Anterior cingulate cortex (tissue), 58 donors: ENCODE results near the gene GIMAP2.
"Not testable (repeated sequence)": the region's sequence is repeated elsewhere in the genome, so short reads cannot be mapped to it uniquely, and the experiment has no call there.

ENCODE experiments used
- DNase-seq, 58 donors: peaks; one replicate each; lab custom pipeline; 2025; lab: John Stamatoyannopoulos, UW

The GIMAP2 gene

DNA sequence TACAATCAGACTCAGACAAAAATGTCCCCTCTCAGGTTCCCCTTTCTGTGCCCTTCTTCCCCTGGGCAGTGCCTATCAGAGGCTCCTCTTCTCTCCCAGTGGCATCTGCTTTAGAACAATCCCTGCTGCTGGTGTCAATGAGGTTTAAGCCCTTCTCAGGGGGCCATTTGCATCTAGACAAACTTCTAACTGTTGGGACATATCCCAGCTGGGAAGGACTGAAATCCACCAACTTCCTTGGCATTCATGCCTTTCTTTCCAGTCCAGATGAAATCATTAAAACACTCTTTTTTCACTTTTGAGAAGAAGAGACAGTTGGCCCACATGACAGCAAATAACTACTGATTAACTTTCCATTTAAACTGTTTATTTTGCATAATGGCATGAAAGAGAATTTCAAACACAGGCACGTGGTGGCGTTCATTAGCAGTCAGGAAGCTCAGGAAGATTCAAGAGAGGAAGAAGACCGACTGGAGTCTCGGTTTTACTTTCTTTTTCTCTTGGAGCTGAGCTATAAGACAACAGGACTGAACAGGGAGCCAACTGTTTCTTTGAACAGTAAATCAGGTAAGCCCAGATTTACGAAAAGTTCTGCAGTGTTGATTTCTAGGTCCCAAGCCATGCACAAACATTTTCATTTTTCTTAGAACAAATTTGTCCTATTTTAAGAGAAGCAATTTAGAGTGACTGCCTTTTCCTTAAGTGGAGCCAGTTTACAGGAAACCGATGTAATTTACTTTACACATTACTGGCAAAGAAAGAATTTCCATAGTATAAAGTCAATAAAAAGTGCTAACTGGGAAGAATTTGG, at the start of gene GIMAP2:
Gene GIMAP2, plus strand, starts transcription at position 488 of the 811 bp plus-strand sequence. CDS start 1,354 bp downstream, outside the sequence.
- DNase-seq: peak in 2 of 58 donors; percentile 2 to 16

DNA sequence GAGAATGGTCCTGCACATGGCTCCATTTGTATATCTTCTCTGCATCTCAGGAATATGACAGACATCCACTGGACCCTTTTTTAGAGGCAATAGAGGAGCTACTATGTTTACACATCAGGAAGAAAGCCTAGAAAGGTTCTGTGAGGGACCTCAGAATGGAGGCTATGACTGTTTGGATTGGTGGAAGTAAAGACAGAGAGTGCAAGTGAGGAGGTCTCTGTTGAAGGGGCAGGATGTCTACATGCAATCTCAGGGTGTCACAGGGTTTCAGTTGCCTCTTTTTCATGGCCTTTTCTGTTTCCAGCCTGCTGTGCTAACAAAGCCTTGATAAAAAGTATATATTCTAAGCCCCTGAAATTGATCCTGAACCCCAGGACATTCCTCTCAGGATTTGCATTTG, 43.7 kb upstream of the GIMAP2 start:
- DNase-seq: no peak

DNA sequence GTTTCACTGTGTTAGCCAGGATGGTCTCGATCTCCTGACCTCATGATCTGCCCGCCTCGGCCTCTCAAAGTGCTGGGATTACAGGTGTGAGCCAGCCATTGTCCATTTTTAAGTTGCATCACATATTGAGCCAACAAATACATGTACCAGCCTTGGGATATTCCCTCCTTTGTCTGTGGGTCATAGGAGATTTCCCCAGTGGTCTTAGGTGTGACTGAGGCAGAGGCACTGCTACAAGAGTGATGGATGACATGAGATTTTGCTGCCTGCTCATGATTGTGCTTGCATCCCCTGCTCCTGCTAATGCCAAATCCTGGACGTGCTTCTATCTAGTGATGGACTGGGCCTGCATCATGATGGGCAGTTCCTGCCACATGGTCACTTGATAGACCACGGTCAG, 42.6 kb upstream of the GIMAP2 start:
- no peak for DNase-seq

DNA sequence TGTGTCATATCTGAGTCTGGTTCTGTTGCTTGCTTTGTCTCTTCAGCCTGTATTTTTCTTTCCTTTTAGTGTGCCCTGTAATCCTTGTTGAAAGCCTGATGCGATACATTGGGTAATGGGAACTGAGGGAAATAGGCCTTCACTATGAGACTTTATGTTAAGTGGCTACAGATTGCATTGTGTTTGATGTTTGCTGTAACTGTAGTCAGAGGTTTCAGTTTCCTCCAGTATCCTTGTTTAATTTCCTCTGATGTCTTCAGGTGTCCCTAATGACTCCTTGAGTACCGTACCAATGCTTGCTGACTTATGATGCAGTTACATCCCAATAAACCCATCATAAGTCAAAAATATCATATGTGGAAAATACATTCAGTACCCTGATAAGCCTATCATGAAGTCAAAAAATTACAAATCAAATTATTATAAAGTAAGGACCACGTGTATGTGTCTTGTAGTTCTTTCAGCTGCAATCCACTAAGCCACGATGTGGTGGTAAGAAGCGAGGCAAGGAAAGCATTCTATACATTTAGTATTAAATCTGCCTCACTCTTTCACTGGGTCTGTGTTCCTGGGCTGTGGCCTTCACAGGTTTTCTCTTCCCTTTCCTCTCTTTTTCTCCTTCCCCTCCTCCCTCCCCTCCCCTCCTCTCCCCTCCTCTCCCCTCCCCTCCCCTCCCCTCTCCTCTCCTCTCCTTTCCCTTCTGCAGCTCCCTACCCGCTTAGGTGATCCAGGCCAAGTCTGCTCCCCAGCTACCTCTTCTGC, 40.1 kb upstream of the GIMAP2 start:
- no peak for DNase-seq

DNA sequence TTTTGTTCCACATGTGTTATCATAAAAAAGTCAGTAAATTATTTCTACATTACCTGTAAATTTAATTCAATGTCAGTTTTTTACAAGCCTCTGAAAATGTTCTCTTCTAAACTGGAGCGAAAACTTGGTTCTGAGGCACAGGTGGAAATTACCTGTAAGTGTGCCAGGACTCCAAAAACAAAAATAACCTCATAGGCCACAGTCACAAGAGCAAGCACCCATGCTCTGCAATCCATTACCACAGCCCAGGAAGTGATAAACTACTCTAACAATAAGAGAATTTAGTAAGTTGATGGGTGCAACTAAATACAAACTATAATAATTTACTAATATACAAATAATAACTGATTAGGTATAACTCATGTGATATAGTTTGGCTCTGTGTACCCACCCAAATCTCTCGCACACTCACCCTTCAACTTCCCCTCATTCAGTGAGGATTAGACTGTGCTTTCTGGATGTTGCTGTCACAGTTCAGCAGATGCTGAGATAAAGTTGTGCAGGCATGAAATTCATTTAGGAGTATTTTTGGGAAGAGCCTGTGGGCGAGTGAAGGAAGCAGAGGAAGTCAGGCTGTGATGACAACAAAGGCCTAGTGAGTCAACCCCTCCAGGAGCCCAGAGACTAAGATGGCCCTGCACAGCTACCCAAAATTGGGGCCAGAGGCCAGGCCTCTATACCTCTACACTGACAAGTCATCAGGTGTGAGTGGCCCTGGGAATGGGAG, 37.0 kb upstream of the GIMAP2 start:
- DNase-seq: peak in 1 of 58 donors; percentile 8

DNA sequence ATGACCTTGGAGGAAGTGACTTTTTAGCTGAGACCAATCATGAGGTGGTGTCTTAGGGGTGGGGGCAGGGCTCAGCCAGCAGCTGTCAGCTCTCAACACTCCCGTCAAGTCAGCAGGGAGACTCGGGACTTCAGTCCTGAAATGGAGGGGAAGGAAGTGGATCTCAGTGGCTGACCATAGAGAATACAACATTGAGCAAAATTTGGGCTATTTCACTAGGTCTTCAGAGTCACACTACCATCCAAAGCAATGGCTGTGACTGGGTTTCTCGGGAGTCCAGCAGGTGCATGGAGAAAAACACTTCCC, 36.5 kb upstream of the GIMAP2 start:
- DNase-seq: no peak

DNA sequence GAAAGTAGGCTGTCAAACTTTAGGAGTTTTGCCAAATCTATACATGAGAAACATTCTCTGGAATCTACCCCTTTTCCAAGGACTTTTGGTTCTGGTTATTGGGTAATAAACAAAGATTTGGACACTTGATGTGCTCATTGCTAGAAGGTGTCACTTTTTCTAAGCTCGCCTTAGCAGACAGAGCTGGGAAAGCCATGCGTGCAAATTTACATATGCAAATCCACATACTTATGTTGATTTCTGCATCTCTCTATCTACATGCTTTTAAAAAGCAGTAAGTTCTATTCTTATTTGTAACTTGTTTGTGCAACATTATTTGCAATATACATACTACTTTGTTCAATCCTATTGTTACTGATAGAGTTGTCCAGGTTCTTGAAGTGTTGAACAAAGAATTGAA, 30.8 kb upstream of the GIMAP2 start:
- DNase-seq: no peak

DNA sequence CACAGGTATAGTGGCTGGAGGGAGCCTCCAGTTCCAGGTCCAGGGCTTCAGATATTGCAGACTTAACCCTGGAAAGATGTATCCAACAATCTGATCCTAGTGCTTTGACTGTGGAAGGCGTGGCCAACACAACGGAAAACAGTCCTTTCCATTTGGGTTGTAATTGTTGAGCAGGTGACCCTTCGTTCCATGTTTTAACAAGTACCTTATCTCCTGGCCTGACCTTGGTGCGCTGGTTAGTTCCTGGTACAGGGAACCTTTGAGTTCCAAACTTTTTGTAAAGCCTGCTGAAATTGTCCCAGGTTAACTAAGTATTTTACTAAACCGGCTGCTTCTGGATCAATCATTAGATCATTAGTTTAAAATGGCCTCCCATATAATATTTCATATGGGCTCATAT, 29.5 kb upstream of the GIMAP2 start:
- DNase-seq: no peak

DNA sequence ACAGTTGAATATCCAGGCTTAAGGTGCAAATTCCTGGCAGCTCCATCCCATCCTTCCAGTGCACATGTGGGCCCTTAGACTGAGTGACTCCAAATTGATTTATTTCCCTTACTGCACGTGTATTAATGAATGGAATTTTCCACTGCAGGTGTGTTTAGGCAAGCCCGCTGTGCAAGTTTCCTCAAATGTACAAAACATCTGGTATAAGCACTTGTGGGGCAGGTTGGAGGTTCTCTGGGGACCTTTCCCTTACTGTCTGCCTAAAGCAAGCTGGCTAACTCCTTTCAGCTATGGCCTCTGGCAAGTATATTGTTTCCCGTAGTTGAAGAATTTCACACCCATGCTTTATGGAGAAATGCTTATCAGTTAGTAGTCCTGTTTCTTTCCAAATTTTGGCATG, 28.0 kb upstream of the GIMAP2 start:
- no peak for DNase-seq

DNA sequence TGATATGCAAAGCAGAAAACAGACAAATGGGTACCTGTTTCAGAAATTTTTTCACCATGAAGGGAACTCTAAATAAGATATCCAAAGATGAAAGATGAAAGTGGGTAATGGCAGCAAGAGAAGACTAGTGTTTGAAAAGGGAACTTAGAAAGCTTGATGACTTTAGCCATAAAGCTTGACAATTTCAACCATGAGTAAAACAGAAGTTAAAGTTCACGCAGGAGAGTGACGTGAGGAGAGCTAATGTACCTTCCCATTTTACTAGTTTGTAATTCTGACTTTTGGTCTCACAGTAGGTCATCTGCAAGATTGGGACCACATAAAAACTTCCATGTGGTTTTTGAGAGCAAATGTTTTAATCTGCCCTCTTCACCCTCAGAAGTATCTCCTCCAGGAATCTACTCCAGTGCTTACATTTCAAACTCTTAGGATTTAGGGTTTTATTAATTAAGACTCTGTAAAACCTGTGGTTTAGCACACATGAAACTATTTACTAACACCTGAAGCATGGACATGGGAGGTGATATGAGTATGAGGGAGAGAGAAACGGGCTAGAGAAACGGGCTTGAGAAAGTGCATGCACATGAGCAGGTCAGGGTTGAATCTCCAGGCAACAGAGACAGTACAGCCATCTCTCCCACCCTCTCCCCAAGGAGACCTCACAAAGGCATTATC, 24.4 kb upstream of the GIMAP2 start:
- DNase-seq: no peak

DNA sequence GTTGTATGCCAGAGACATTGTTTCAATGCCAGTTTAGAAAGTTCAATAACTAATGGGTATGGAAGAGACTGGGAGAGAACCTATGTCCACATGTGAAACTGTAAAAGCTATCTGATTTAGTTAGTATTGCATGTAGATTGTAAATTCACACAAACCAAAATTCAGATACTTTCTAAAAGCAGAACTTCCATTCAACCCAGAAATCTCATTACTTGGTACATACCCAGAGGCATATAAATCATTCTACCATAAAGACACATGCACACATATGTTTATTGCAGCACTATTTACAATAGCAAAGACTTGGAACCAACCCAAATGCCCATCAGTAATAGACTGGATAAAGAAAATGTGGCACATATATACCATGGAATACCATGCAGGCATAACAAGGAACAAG, 22.7 kb upstream of the GIMAP2 start:
- DNase-seq: not testable (repeated sequence)

DNA sequence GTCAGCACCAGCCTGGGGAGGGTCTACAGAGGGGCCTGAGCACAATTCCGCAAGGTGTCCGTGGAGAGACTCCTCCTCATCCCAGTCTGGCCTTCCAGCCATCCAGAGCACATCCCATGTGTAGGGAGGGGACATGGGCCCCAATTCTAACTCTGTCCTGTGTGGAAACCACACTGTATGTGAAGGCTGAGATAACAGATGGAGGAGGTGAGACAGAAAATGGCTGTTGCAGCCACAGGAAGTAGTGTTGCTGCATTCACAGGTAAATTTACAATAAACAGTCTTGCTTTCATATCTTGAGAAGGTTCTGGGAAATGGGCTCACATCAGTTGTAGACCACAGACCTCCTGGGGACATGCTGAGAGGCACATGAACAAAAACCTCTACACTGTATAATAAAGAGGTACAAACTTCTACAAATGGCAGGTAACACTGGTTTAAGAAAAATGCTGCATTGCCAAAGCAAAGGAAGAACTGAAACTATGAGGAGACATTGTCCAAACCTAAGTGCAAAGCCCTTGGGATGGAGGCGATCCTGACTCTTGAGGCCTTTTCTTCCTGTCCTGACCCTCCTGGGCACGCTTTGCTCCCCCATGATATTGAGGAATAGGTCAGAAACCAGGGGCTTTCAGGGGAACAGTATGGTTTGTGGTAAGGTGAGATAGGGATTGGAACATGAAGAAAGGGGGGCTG, 21.6 kb upstream of the GIMAP2 start:
- DNase-seq: no peak

DNA sequence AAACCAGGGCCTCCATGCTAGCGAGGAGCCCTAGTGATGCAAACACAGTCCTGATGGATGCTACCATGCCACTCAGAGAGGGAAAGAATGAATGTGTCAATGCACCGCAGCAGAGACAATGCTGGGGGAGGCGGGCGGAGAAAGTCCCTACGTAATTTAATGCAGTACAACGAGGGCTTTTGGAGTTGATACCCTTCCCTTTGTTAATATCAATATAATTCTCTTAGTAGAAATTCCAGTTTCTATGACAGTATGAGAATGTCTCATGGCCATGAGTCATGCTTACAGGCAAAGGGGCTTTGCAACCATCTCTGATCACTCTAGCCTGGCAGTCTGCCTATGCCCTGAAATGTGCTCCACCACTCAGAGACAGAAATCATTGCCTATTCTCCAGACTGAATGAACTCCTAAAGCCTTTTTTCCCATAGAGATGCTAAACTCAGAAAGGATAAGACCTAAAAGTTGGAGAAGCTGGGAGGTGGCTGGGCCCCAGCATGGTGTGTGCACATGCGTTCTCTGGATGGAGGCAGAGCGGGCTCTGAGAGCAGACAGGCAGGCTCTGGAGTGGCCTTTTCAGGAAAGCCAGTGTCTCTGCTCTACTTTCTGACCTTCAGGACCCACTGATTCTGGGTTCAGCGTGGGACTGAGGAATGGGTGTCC, 20.3 kb upstream of the GIMAP2 start:
- DNase-seq: no peak

DNA sequence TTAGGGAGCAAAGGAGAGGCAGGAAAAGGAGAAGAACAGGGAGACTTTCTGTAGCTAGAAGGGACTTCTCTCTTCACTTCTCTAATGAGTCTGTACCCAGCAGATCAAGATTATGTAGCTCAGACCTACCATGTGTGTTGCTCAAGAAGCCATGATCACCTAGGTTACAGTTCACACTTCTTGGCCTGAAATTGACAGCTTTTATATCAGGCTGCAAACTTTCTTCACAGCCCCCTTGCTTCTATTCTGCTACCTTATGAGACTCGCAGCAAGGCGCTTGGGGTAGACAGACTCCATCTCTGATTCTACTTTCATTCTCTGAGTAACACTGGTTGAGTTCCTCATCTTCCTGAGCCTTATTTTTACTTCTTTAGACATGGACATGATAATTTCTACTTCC, 19.6 kb upstream of the GIMAP2 start:
- no peak for DNase-seq

DNA sequence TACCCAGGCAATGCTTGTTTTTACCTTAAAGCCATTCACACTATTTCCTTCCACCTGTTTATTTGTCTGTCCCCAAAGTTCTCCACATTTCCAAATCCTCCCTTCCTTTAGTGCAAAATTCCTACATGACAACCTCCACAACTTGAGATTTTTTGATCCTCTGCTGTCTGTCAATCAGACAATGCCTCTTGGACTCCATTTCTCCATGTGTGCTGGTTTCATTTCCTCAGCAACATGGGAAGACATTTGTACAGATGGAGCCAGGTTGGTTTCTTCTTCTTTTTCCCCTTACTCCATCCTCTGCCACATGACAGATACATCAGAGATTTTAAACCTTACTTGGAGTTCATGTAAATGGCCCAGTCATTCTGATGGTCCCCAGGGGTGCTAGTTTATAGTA, 19.1 kb upstream of the GIMAP2 start:
- DNase-seq: no peak

DNA sequence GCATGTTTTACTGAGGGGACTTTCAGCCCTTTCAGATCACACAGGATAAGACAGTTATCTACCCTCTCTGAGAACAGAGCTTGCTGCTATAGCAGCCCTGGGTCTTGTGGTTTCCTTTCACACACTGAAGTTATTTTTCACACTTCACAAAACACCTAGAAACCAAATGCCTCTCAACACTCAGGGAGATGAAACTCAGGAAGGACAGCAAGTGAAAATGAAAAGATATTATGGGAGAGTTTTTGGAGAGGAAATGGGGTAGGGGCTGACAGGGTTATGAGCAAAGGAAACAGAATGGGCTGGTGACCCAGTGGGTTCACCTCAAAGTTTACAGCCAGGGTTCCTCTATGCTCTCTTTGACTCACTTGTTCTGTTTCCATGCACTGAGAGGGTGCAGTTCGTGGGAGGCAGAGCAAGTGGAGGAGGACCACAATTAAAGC, 17.0 kb upstream of the GIMAP2 start:
- no peak for DNase-seq

DNA sequence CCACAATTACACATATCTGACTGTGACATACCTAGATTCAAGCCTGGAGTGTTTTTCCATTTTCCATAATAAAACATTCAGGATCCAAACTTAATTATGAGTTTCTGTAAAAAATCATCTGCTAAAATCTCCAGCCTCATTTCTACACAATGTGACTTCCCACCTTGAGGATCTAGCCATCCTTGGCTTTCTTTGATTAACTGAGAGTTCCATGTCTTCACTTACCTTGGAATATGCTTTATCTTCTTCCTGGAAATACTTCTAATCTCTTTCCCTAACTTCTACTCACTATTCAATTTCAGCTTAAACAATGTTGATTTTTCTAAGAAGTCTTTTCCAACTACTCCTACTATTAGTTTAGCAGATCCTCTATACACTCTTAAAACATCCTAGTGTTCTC, 16.5 kb upstream of the GIMAP2 start:
- no peak for DNase-seq

DNA sequence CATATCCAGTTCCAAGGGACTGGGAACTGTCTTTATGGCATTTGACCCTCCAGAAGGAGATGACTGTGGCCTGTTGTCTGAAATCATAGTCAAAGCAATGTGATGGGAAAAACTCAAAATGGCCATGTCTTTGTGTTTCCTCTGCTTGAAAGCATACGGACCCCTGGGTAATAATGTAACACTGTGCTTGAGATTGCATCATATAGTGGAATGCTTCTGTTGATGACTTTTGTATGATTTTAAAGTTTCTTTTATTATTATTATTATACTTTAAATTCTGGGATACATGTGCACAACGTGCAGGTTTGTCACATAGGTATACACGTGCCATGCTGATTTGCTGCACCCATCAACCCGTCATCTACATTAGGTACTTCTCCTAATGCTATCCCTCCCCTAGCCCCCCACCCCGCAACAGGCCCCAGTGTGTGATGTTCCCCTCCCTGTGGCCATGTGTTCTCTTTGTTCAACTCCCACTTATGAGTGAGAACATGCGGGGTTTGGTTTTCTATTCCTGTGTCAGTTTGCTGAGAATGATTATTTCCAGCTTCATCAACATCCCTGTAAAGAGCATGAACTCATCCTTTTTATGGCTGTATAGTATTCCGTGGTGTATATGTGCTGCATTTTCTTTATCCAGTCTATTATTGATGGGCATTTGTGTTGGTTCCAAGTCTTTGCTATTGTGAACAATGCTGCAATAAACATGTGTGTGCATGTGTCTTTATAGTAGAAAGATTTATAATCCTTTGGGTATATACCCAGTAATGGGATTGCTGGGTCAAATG, 13.5 kb upstream of the GIMAP2 start:
- not testable (repeated sequence) for DNase-seq

DNA sequence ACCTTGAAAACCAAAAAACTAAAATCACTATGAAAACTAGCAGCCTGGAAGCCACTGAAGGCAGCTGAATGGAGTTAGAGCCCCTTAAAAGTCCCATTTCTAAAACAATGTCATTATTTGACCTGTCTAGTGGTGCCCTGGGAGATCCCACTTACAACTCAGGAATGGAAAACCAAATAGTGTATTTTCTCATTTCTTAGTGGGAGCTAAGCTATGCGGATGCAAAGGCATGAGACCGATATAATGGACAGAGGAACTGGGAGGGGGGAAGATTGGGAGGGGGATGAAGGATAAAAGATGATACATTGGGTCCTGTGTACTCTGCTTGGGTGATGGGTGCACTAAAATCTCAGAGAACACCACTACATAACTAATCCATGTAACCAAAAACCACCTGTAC, 9.8 kb upstream of the GIMAP2 start:
- no peak for DNase-seq
